Central memory CD8-positive, alpha-beta T cell (primary cell): ENCODE results near the gene GPR35.

Source experiments
- ATAC-seq: fragments of 150-1000 bp; cut with Tn5 transposase; replicated peaks from 2 replicates; pipeline ENCODE4 v1.10.0; 2022; ENCODE audit warnings: mild to moderate bottlenecking, moderate FRiP score, moderate number of reproducible peaks; ENCODE audit not compliant: poor library complexity, severe bottlenecking; ENCODE audit errors: extremely low read depth
- DNase-seq, 2 donors: peaks; one replicate each; pipeline ENCODE4 v3.0.0; 2021; ENCODE audit warnings: low spot score in 2 of 2
- H3K27ac Mint-ChIP-seq: one replicate; pipeline ENCODE4 v1.8.0; 2022; ENCODE audit warnings: low read depth, mild to moderate bottlenecking, moderate library complexity, mixed read lengths
- H3K27me3 Mint-ChIP-seq: one replicate; pipeline ENCODE4 v1.8.0; 2022; ENCODE audit warnings: mixed read lengths
- H3K36me3 Mint-ChIP-seq: one replicate; pipeline ENCODE4 v1.8.0; 2022; ENCODE audit warnings: mild to moderate bottlenecking, moderate library complexity, mixed read lengths; ENCODE audit not compliant: insufficient read depth
- H3K4me1 Mint-ChIP-seq: one replicate; pipeline ENCODE4 v1.8.0; 2022; ENCODE audit warnings: mixed read lengths
- H3K4me3 Mint-ChIP-seq: one replicate; pipeline ENCODE4 v1.8.0; 2022; ENCODE audit warnings: mild to moderate bottlenecking, moderate library complexity, mixed read lengths
- H3K9me3 Mint-ChIP-seq: one replicate; pipeline ENCODE4 v1.8.0; 2022; ENCODE audit warnings: mixed read lengths

Gene GPR35

DNA sequence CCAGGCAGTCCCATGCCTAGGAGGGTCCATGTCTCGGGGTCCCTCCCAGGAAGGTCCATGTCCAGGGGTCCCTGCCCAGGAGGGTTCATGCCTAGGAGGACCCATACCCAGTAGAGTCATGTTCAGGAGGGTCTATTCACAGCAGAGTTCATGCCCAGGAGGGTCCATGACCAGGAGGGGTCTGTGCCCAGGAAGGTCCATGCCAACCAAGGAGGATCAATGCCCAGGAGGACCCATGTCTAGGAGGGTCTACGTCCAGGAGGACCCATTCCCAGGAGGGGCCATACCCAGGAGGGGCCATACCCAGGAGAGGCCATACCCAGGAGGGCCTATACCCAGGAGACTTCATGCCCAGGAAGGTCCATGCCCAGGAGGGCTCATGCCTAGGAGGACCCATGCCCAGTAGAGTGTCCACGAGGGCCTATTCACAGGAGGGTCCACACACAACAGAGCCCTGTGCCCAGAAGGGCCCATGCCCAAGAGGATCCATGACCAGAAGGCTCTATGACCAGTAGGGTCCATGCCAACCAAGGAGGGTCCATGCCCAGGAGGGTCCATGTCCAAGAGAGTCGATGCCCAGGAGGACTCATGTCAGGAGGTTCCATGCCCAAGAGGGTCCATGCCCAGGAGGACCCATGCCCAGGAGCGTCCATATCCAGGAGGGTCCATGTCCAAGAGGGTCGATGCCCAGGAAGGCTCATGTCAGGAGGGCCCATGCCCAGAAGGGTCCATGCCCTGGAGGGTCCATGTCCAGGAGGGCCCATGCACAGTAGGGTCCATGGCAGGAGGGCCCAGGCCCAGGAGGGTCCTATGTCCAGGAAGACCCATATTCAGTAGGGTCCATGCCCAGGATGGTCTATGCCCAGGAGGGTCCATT, 10.1 kb downstream of the GPR35 start:
- no peak for DNase-seq
- no peaks in the 10 kb centered on the region for H3K9me3 Mint-ChIP-seq
- no peaks in the 10 kb centered on the region for H3K27me3 Mint-ChIP-seq
- H3K27ac Mint-ChIP-seq, result no peak overlapping the region
- peaks cover 10% of the 10 kb centered on the region for H3K36me3 Mint-ChIP-seq
- ATAC-seq, result no peak
- no peak overlapping the region for H3K4me3 Mint-ChIP-seq
- no peaks in the 10 kb centered on the region for H3K4me1 Mint-ChIP-seq

DNA sequence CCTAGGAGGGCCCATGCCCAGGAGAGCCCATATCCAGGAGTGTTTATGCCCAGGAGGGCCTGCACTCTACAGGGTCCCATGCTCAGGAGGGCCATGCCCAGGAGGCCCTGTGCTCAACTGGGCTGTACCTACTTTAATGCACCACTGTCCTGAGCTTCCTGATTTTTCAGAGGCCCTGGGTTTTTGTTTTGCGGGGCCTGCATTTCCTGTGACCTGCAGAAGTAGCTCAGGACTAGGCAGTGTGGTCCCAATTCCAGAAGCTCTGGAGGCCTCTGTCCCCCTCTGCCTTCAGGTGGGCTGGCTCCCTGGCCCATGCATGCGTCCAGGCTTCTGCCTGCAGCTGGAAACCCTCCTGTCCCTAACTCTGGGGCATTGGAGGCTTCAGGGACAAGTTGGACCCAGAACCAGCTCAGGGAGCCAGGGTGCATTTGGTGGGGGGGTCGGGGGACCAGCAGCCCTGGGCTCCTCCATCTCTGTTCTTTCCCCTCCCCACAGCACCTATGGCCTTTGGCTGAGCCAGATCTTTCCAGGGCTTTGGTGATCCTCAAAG, 10.8 kb downstream of the GPR35 start:
- Mint-ChIP-seq H3K27me3 (no peaks in the 10 kb centered on the region), H3K9me3 (no peaks in the 10 kb centered on the region), H3K27ac (no peak overlapping the region), H3K4me1 (no peaks in the 10 kb centered on the region), H3K4me3 (no peak overlapping the region), H3K36me3 (peaks cover 10% of the 10 kb centered on the region)
- ATAC-seq, result no peak
- DNase-seq, result no peak

DNA sequence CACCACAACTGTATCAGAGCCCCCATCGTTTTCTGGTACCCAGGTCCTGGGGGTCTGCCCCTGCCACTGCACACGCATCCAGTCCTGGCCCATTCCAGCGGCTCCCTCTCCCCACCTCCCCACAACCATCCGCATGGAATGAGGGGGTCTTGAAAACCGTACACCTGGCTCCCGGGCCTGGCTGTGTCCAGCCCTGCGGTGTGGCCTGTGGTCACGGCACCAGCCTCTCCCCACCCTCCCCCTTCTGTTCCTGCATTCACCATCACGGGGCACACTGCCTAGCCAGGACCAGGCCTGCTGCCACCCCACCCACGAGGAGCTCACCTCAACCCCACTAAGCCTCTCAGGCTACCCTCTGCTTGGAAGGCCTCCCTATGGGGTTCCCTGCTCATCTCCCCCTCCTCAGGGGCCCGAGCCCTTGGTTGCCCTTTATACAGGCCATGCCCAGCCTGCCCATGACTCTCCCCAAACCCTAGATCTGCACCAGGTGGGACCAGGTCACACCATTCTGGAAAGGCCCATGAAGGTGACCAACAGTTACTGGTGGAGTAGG, 11.4 kb downstream of the GPR35 start:
- Mint-ChIP-seq H3K27ac (no peak overlapping the region), H3K4me1 (no peaks in the 10 kb centered on the region), H3K4me3 (no peak overlapping the region), H3K27me3 (no peaks in the 10 kb centered on the region), H3K36me3 (peaks cover 9% of the 10 kb centered on the region), H3K9me3 (no peaks in the 10 kb centered on the region)
- ATAC-seq (no peak), DNase-seq (no peak)

DNA sequence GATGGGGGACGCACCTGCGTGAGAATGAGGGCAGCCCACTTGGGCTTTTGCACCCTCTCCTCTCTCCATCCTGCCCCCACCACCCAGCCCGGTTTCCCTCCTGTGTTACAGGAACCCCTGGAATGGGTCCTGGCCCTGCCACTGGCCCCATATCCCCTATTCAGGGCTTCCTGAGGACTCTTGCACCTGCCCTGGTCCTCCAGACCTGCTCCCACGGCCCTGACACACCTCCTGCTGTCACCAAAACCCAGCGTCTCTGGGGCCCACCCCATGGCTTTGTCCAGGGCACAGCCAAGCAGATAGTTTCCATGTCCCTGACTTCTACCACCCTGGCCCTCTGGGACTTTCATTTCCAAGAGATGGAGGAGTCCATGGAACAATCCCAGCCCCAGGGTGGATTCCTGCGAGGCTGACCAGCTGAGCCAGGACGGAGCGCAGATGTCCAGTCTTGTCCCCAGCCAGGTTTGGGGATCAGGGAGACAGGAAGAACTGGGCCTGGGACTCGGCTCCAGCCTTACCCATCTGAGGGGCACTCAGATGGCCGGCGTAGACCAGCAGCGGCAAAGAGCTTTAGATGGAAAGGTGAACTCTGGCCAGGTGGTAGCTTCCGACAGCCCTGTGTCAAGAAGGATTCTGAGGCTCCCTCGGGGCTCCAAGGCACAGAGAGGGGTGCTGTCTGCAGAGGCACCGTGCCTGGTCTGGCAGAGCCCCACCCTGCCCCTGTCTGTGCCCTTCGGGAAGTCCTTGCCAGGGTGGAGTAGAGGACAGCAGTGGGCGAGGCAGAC, 12.0 kb downstream of the GPR35 start:
- ATAC-seq (no peak), DNase-seq (no peak)
- Mint-ChIP-seq H3K36me3 (peaks cover 7% of the 10 kb centered on the region), H3K27me3 (no peaks in the 10 kb centered on the region), H3K9me3 (no peaks in the 10 kb centered on the region), H3K27ac (no peak overlapping the region), H3K4me1 (no peaks in the 10 kb centered on the region), H3K4me3 (no peak overlapping the region)

DNA sequence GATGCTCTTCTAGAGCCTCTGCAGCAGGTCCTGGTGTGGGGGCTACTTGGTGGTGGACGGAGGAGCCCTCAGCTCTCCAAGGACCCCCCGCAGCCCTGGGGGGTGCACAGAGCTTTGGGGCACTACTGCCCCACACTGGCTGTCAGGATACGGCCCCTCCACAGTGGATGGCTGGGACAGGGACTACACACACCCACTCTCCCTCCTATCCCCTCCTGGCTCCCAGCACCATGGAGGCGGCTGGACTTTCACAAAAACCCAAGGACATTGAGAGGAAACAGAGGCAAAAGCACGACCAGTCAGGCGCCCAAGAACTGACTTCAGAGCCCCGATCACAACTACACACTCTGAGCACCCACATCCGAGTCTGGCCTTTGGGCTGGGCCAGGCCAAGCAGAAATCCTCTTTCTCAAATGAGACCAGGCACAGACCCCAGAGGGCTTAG, 12.6 kb downstream of the GPR35 start:
- Mint-ChIP-seq H3K27me3 (no peaks in the 10 kb centered on the region), H3K4me1 (no peaks in the 10 kb centered on the region), H3K27ac (no peak overlapping the region), H3K36me3 (peaks cover 7% of the 10 kb centered on the region), H3K9me3 (no peaks in the 10 kb centered on the region), H3K4me3 (no peak overlapping the region)
- DNase-seq, result no peak
- no peak for ATAC-seq

DNA sequence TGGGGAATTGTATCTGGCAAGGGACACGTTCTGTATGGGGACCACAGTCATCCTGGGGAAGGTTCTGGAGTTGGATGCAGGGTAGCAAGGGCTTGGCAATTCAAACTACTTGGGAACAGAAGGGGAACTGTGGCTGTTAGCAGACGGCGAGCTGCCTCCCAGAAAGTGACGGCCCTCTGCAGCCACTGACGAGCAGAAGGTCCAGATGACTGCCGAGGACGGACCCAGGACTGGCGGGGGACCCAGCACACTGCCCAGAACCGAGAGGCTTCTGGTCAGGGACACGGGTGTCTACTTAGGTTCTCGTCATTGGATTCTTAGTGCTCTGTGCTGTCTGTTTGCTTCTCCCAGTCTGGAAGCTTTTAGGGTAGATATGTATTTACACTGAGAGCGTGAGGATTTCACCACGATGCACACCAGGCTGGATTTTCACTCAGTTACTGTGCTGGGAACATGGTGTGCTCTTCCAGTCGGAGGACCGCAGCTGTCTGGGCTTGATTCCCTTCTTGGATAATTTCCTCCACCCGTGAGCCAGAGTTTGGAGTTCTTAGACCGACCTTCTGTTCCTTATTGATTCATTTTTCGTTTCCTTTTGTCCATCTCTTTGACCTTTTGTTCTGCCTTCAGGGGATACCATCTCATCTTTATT, 13.4 kb downstream of the GPR35 start:
- H3K27ac Mint-ChIP-seq, result no peak overlapping the region
- no peaks in the 10 kb centered on the region for H3K27me3 Mint-ChIP-seq
- ATAC-seq (no peak), DNase-seq (no peak)
- no peak overlapping the region for H3K4me3 Mint-ChIP-seq
- H3K9me3 Mint-ChIP-seq, result no peaks in the 10 kb centered on the region
- H3K36me3 Mint-ChIP-seq, result peaks cover 8% of the 10 kb centered on the region
- H3K4me1 Mint-ChIP-seq, result no peaks in the 10 kb centered on the region

DNA sequence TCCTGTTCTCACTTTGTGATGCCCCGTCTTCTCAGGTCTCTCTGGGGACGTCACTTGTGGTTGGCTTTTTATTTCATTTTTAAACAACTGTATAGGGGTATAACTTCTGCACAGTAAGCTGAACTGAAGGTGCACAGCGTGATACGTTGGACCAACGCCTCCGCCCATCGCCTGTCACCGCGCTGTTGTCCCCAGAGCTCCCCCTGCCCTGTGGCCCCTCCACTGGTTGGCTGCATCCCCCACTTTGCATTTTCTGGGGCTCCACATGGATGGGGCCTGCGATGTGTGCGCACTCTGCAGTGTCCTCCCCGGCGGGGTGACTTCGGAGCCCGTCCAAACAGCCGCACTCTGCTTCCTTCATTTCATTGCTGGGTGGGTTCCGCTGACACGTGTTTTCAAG, 14.3 kb downstream of the GPR35 start:
- no peak for DNase-seq
- no peaks in the 10 kb centered on the region for H3K27me3 Mint-ChIP-seq
- no peak overlapping the region for H3K4me3 Mint-ChIP-seq
- peaks cover 8% of the 10 kb centered on the region for H3K36me3 Mint-ChIP-seq
- H3K4me1 Mint-ChIP-seq, result no peaks in the 10 kb centered on the region
- peak overlapping the region; percentile 38 for H3K27ac Mint-ChIP-seq
- H3K9me3 Mint-ChIP-seq, result no peaks in the 10 kb centered on the region
- no peak for ATAC-seq

DNA sequence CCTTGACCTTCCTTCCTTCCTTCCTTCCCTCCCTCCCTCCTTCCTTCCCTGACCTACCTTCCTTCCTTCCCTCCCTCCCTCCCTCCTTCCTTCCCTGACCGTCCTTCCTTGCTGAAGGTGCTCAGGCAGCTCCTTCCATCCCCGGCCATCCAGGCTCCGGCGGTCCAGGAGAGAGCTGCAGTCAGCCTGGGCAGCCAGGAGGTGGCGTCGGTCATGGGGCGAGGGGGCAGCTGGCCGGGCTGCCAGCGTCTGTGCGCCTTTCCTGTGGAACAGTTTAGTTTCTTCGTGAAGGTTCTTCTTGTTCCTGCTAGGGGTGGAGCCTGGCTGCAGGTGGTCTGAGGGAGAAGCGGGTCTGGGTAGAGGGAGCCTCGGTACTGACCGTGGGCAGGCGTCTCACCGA, 15.7 kb downstream of the GPR35 start:
- H3K27me3 Mint-ChIP-seq, result no peaks in the 10 kb centered on the region
- no peak for DNase-seq
- H3K4me1 Mint-ChIP-seq, result peaks cover 3% of the 10 kb centered on the region
- H3K27ac Mint-ChIP-seq, result peak overlapping the region; percentile 71
- H3K4me3 Mint-ChIP-seq, result no peak overlapping the region
- H3K36me3 Mint-ChIP-seq, result peaks cover 7% of the 10 kb centered on the region
- ATAC-seq, result no peak
- H3K9me3 Mint-ChIP-seq, result no peaks in the 10 kb centered on the region

DNA sequence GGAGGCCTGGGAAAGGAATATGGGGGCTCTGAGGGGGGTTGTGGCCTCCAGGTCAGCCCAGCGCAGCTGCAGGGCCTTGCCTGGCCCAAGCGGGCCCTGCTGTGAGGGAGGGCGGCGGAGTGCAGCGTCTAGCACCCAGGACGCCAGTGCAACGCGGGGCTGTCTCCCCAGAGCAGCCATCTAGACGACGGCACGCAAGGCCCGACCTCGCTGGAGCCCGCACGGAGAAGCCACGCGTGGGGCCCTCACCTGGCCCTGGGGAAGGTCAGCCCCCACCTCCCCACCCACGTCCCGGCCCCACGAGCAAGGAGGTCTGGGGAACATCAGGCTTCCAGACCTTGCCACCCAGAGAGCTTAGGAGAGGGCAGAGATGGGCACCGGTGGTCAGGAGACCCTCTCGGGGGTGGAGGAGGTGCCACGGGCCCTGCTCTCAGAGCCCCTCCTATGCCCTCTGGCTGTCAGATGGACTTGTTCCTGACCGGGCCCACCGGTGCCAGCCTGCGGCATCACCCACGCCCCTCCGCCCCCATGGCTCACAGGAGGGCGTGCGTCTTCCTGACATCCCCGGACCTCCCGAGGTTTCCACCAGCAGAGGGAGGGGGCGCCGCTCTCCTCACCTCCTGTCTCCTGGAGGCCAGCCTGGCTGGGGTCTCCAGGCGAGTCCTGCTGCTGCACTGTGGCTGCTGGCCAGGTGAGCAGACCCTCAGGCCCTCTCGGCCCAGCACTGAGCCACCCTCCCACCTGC, 17.0 kb downstream of the GPR35 start:
- H3K36me3 Mint-ChIP-seq, result peaks cover 7% of the 10 kb centered on the region
- H3K4me1 Mint-ChIP-seq, result peaks cover 8% of the 10 kb centered on the region
- no peaks in the 10 kb centered on the region for H3K9me3 Mint-ChIP-seq
- ATAC-seq (no peak), DNase-seq (no peak)
- H3K4me3 Mint-ChIP-seq, result no peak overlapping the region
- peaks cover 2% of the 10 kb centered on the region for H3K27me3 Mint-ChIP-seq
- H3K27ac Mint-ChIP-seq, result no peak overlapping the region

DNA sequence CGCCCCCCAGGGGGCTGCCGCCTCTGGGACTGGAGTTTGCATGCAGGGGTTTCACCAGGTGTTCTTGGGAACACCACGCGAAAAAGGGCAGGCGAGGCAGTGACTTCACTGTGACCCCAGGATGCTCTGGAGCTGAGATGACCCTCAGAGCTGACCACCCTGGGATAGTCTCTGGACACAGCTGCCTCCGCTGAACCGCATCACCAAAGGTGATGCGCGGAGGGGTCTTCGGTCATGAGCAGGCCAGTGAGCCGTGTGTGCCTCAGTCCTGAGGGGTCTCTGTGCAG, 17.5 kb downstream of the GPR35 start:
- DNase-seq, result no peak
- Mint-ChIP-seq H3K27ac (no peak overlapping the region), H3K9me3 (no peaks in the 10 kb centered on the region)

DNA sequence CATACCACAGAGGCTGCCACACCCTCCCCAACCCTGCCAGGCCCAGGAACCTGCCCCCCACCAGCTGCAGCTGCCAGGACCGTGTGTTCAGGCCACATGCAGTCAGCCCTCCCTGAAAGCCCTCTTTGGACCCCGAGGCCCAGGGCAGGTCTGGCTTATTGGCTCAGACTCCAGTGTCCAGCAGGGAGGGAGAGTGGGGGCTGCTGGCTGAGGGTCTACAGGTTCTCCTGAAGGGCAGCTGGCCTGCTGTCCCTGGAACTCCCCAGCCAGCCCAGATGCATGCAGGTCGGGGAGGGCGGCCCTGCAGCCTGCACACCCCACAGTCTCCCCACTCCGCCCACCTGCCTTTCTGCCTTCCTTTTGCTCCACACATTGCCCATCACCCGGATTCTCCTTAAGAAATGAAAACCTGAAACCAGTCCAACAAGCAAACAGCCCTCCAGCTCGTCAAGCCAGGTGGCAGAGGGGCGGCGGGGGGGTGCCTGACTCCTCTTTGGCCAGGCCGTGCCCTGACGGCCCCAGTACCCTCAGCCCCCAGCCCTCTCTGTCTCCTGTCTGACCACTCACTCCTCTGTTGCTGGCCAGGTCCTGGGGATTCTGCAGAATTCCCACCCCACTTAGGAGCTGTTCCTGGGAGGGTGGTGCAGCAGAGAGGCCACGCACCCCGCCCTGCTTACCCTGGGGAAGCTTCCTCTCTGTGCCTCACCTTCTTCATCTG, 18.0 kb downstream of the GPR35 start:
- no peaks in the 10 kb centered on the region for H3K9me3 Mint-ChIP-seq
- no peak overlapping the region for H3K27ac Mint-ChIP-seq
- no peak overlapping the region for H3K4me3 Mint-ChIP-seq
- H3K27me3 Mint-ChIP-seq, result peaks cover 12% of the 10 kb centered on the region
- H3K36me3 Mint-ChIP-seq, result peaks cover 5% of the 10 kb centered on the region
- ATAC-seq, result no peak
- DNase-seq, result no peak
- peaks cover 8% of the 10 kb centered on the region for H3K4me1 Mint-ChIP-seq

More for the DNA sequence above, 17.5 kb downstream of the GPR35 start:
- ATAC-seq, result no peak
- Mint-ChIP-seq H3K36me3 (peaks cover 5% of the 10 kb centered on the region), H3K4me1 (peaks cover 8% of the 10 kb centered on the region), H3K27me3 (peaks cover 7% of the 10 kb centered on the region), H3K4me3 (no peak overlapping the region)
